PC-3 (cell line): Measurements from ENCODE around the gene TEKTIP1. TPM values are rescaled to one million over a fixed set of nuclear protein-coding genes. Genes with fewer than 3 reads are reported as not detected.

Experiments used
- ATAC-seq: fragments of 200-7000 bp; cut with Tn5 transposase; 2 replicates; pipeline ENCODE4 v1.9.1; 2020; ENCODE audit warnings: mild to moderate bottlenecking, moderate library complexity
- BruUV-seq: library from RNA; stranded (reverse); fragments of 400-500 nt; replicated peaks from 2 replicates; lab custom pipeline; 2021; lab: Mats Ljungman, UMichigan
- CTCF ChIA-PET: fragments of 300-600 bp; sonication (Branson Sonifier 250); formaldehyde crosslinking; loops from one replicate; lab custom pipeline; 2022; ENCODE audit warnings: antibody characterized with exemption; lab: Charles Lee
- POLR2A ChIA-PET: fragments of 300-600 bp; sonication (Branson Sonifier 250); formaldehyde crosslinking; loops from one replicate; lab custom pipeline; 2022; ENCODE audit warnings: antibody characterized with exemption; ENCODE audit not compliant: unreplicated experiment; lab: Charles Lee
- DNase-seq: peaks from one replicate; pipeline ENCODE4 v3.0.0-alpha.2; 2015
- H2AFZ ChIP-seq: fragments of 300-600 bp; sonication (generic); 2 replicates; pipeline ENCODE4 v1.6.0; 2016; ENCODE audit warnings: antibody characterized with exemption, low read length
- H3F3A ChIP-seq: fragments of 300-600 bp; sonication (generic); one replicate; pipeline ENCODE4 v1.6.0; 2017; ENCODE audit warnings: antibody characterized with exemption, low read length, control low read depth, mild to moderate bottlenecking; ENCODE audit not compliant: unreplicated experiment
- H3K27ac ChIP-seq: fragments of 300-600 bp; sonication (generic); 2 replicates; pipeline ENCODE4 v1.5.1; 2016; ENCODE audit warnings: mild to moderate bottlenecking, low read length
- H3K27me3 ChIP-seq: fragments of 300-600 bp; sonication (generic); 2 replicates; pipeline ENCODE4 v1.6.1; 2016; ENCODE audit warnings: low read length, mixed read lengths
- H3K36me3 ChIP-seq: fragments of 300-600 bp; sonication (generic); 2 replicates; pipeline ENCODE4 v1.6.1; 2016; ENCODE audit warnings: low read depth, mixed run types, low read length, mixed read lengths
- H3K4me1 ChIP-seq: fragments of 300-600 bp; sonication (generic); 2 replicates; pipeline ENCODE4 v1.5.1; 2016; ENCODE audit warnings: low read length; ENCODE audit not compliant: insufficient read depth
- H3K4me2 ChIP-seq: fragments of 300-600 bp; sonication (generic); 2 replicates; pipeline ENCODE4 v1.6.0; 2016; ENCODE audit warnings: low read length
- H3K4me3 ChIP-seq: fragments of 300-600 bp; sonication (generic); 2 replicates; pipeline ENCODE4 v1.5.1; 2016; ENCODE audit warnings: mild to moderate bottlenecking, low read length, mixed read lengths
- H3K79me2 ChIP-seq: fragments of 300-600 bp; sonication (generic); 2 replicates; pipeline ENCODE4 v1.6.1; 2017; ENCODE audit warnings: low read length, mixed read lengths
- H3K9ac ChIP-seq: fragments of 300-600 bp; sonication (generic); 2 replicates; pipeline ENCODE4 v1.6.0; 2016; ENCODE audit warnings: mild to moderate bottlenecking, low read length
- H3K9me2 ChIP-seq: fragments of 300-600 bp; sonication (generic); replicated peaks from 2 replicates; pipeline ENCODE4 v1.6.1; 2016; ENCODE audit warnings: mixed run types, low read length, mixed read lengths
- H3K9me3 ChIP-seq: fragments of 300-600 bp; sonication (generic); 2 replicates; pipeline ENCODE4 v1.6.1; 2016; ENCODE audit warnings: low read length, mixed read lengths
- H4K20me1 ChIP-seq: fragments of 300-600 bp; sonication (generic); 2 replicates; pipeline ENCODE4 v1.6.1; 2016; ENCODE audit warnings: low read length, mixed read lengths
- CTCF ChIP-seq: fragments of 300-600 bp; sonication (generic); conservative IDR thresholded peaks from 2 replicates; pipeline ENCODE4 v1.5.1; 2017; ENCODE audit warnings: antibody characterized with exemption, low read depth, mild to moderate bottlenecking, low read length
- EZH2 ChIP-seq: fragments of 300-600 bp; sonication (generic); IDR thresholded peaks from one replicate; pipeline ENCODE4 v1.6.1; 2017; ENCODE audit warnings: antibody characterized with exemption, mild to moderate bottlenecking, low read length; ENCODE audit not compliant: unreplicated experiment
- EZH2phosphoT487 ChIP-seq: fragments of 300-600 bp; sonication (generic); IDR thresholded peaks from 2 replicates; pipeline ENCODE4 v1.6.1; 2018; ENCODE audit warnings: mild to moderate bottlenecking, antibody characterized with exemption, low read length, borderline replicate concordance
- intact Hi-C: fragments of 100-400 bp; cut with micrococcal nuclease; formaldehyde crosslinking; loops from 2 replicates; pipeline ENCODE4 v1.9.0; 2023
- total RNA-seq: library from RNA; depleted of rRNA; stranded (reverse); fragments of >200 nt; gene quantifications from 2 replicates; pipeline ENCODE4 v1.2.3, GENCODE V29; 2014

Gene TEKTIP1
- total RNA-seq, 1 experiment from 2014 or later, result not detected

GRCh38 chr19:3577723-3578344 is 38.9 kb downstream of the TEKTIP1 start:
- ChIA-PET CTCF (no interaction called here), POLR2A (no interaction called here)
- H3K4me1 ChIP-seq, result peaks cover 8% of the 10 kb centered on the region; the same call in 1 of the 2 replicates
- H2AFZ ChIP-seq, result no peak overlapping the region
- no peaks in the 10 kb centered on the region for H3K9me2 ChIP-seq
- no peak overlapping the region for H3K9ac ChIP-seq
- ATAC-seq (no peak), DNase-seq (no peak)
- peaks cover 12% of the 10 kb centered on the region for H3K79me2 ChIP-seq
- H3F3A ChIP-seq, result no peaks in the 10 kb centered on the region
- H3K27ac ChIP-seq, result no peak overlapping the region
- no peaks in the 10 kb centered on the region for H3K9me3 ChIP-seq
- no peak overlapping the region for H3K4me3 ChIP-seq
- no peak overlapping the region for H3K4me2 ChIP-seq
- TF ChIP-seq EZH2, result no peak
- TF ChIP-seq CTCF, result no peak
- no peak for TF ChIP-seq EZH2phosphoT487
- H3K36me3 ChIP-seq, result peaks cover 3% of the 10 kb centered on the region
- H4K20me1 ChIP-seq, result no peaks in the 10 kb centered on the region
- intact Hi-C loops, result no loop called here
- H3K27me3 ChIP-seq, result no peaks in the 10 kb centered on the region
- BruUV-seq, result no TSS peak

GRCh38 chr19:3578390-3578789 is 39.4 kb downstream of the TEKTIP1 start:
- TSS peak; percentile 34 for BruUV-seq
- Histone ChIP-seq H3K27ac (no peak overlapping the region), H3K9ac (no peak overlapping the region), H3K9me2 (no peaks in the 10 kb centered on the region), H3K79me2 (peaks cover 7% of the 10 kb centered on the region), H2AFZ (no peak overlapping the region), H3K27me3 (no peaks in the 10 kb centered on the region), H3K4me1 (peaks cover 8% of the 10 kb centered on the region; the same call in 1 of the 2 replicates), H3K4me2 (no peak overlapping the region), H3K4me3 (no peak overlapping the region), H3K9me3 (no peaks in the 10 kb centered on the region), H4K20me1 (no peaks in the 10 kb centered on the region), H3K36me3 (peaks cover 3% of the 10 kb centered on the region), H3F3A (no peaks in the 10 kb centered on the region)
- TF ChIP-seq EZH2phosphoT487 (no peak), CTCF (no peak), EZH2 (no peak)
- ChIA-PET POLR2A (no interaction called here), CTCF (no interaction called here)
- ATAC-seq, result no peak
- intact Hi-C loops, result no loop called here
- DNase-seq, result no peak
